A549 (cell line): ENCODE measurements around the gene RALBP1.

Experiments
- EP300 ChIP-seq, 2 experiments: fragments of >200 bp; sonication (Bioruptor Twin); formaldehyde crosslinking; IDR thresholded peaks; 2 replicates in 1 of 2; 3 replicates in 1 of 2; pipeline ENCODE4 v1.6.1; 2016 to 2017
- JUN ChIP-seq, 2 experiments: fragments of >200 bp; sonication (Bioruptor Twin); formaldehyde crosslinking; IDR thresholded peaks; 2 replicates in 1 of 2; 3 replicates in 1 of 2; pipeline ENCODE4 v1.6.1; 2016 to 2017
- RNF2 ChIP-seq: fragments of 200-600 bp; sonication (generic); IDR thresholded peaks from 2 replicates; pipeline ENCODE4 v1.6.1; 2016; ENCODE audit warnings: low read depth, mild to moderate bottlenecking, antibody characterized with exemption, moderate library complexity, borderline replicate concordance
- TF ChIP-seq, protein P1 (sequence below): fragments of >200 bp; sonication (Bioruptor Twin); formaldehyde crosslinking; IDR thresholded peaks from 3 replicates; pipeline ENCODE4 v1.5.1; 2016

DNA sequence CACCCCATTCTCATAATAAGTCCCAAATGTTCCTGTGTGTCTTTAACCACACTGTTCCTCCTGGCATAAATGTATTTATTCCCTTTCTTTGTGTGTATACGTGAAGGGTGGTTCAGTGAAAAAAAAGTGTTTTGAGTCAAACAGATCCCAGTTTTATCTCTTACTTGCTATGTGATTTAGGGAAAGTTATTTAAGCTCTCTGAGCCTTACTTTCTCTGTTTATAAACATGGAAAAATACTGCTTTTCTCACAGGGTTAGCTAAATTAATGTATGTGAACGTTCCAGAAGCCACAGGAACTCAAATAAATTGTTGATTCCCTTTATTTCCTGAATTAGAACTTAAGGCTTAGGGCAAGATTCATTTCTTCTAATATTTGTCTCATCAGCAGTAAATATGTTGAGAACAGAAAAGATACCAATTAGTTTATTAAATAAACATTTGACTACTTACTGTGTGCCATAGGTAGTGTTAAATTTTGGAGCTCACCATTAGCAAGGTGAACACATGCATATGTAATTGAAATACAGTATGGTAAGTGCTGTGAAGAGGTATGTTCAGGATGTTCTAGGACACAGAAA is 33.2 kb downstream of the RALBP1 start:
- TF ChIP-seq JUN (IDR thresholded peaks at IDR 0.05) (no peak), EP300 (IDR thresholded peaks at IDR 0.05) (no peak), RNF2 (no peak)
- TF ChIP-seq, protein P1, sequence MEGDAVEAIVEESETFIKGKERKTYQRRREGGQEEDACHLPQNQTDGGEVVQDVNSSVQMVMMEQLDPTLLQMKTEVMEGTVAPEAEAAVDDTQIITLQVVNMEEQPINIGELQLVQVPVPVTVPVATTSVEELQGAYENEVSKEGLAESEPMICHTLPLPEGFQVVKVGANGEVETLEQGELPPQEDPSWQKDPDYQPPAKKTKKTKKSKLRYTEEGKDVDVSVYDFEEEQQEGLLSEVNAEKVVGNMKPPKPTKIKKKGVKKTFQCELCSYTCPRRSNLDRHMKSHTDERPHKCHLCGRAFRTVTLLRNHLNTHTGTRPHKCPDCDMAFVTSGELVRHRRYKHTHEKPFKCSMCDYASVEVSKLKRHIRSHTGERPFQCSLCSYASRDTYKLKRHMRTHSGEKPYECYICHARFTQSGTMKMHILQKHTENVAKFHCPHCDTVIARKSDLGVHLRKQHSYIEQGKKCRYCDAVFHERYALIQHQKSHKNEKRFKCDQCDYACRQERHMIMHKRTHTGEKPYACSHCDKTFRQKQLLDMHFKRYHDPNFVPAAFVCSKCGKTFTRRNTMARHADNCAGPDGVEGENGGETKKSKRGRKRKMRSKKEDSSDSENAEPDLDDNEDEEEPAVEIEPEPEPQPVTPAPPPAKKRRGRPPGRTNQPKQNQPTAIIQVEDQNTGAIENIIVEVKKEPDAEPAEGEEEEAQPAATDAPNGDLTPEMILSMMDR: no peak
